ENCODE results near the gene SLC29A3. TPM values are rescaled to one million over a fixed set of nuclear protein-coding genes. Genes with fewer than 3 reads are reported as not detected.

The SLC29A3 gene
- total and polyA plus RNA-seq, 7 donors = 0.64 to 2.2 (median 0.81) TPM

DNA sequence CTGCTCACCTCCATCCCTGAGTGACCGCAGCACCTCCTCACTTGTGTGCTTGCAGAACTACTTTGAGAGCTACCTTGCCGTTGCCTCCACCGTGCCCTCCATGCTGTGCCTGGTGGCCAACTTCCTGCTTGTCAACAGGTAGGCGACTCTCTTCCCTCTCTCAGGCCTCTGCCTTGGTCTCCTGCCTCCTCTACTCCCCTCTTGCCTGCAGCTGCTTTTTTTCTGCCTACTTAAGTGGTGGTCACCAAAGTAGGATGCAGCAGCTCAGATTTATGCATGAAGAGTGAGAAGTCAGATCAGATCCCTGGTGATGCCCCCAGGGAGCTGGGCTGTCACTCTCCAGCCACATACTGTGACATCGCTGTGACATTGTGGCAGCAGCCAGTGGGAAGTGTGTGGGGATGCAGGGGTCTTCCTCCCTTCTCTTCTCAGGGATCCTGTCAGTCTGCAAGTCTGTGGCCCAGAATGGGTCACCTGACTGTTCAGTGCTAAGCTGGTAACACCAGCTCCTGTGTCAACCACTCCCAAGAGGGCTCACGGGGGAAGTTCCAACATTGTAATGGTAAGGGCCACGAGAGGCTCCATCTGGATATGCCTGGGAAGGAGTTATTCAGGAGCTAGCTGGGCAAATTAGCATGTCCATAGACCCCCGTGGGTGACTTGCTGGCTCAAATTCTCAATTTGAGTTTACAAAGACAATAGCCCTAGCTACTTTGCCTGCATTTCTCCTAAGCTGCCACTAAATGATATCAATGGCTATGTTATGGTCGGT is 25.3 kb downstream of the SLC29A3 start:
- H3K27me3 ChIP-seq (ENCODE audit: insufficient read depth in 3 of 3, low read length in 2 of 3) = no peaks in the 10 kb centered on the region
- no peaks in the 10 kb centered on the region for H3K36me3 ChIP-seq (ENCODE audit: insufficient read depth in 1 of 2, low read depth in 1 of 2)
- H3K4me3 ChIP-seq = no peak overlapping the region
- TF ChIP-seq, protein P1, sequence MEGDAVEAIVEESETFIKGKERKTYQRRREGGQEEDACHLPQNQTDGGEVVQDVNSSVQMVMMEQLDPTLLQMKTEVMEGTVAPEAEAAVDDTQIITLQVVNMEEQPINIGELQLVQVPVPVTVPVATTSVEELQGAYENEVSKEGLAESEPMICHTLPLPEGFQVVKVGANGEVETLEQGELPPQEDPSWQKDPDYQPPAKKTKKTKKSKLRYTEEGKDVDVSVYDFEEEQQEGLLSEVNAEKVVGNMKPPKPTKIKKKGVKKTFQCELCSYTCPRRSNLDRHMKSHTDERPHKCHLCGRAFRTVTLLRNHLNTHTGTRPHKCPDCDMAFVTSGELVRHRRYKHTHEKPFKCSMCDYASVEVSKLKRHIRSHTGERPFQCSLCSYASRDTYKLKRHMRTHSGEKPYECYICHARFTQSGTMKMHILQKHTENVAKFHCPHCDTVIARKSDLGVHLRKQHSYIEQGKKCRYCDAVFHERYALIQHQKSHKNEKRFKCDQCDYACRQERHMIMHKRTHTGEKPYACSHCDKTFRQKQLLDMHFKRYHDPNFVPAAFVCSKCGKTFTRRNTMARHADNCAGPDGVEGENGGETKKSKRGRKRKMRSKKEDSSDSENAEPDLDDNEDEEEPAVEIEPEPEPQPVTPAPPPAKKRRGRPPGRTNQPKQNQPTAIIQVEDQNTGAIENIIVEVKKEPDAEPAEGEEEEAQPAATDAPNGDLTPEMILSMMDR (IDR thresholded peaks at IDR 0.05) = no peak
- no peaks in the 10 kb centered on the region for H3K4me1 ChIP-seq
- ATAC-seq (no peak), DNase-seq (no peak)
- no peak overlapping the region for H3K27ac ChIP-seq
- intact Hi-C loops (cut with DNase I) = no loop called here
- no peaks in the 10 kb centered on the region for H3K9me3 ChIP-seq
- 85 to 92% (median 90%) methylated on average over 9 of the region's 9 CpGs for WGBS, 3 donors

GRCh38 chr10:71344993-71345480 is 26.0 kb downstream of the SLC29A3 start:
- intact Hi-C loops (cut with DNase I) = no loop called here
- no peaks in the 10 kb centered on the region for H3K4me1 ChIP-seq
- H3K27me3 ChIP-seq (ENCODE audit: insufficient read depth in 3 of 3, low read length in 2 of 3) = no peaks in the 10 kb centered on the region
- no peak overlapping the region for H3K4me3 ChIP-seq
- no peak for DNase-seq
- H3K36me3 ChIP-seq (ENCODE audit: insufficient read depth in 1 of 2, low read depth in 1 of 2) = no peaks in the 10 kb centered on the region
- no peaks in the 10 kb centered on the region for H3K9me3 ChIP-seq
- H3K27ac ChIP-seq = no peak overlapping the region
- TF ChIP-seq, protein P1 (IDR thresholded peaks at IDR 0.05) = no peak
- WGBS, 3 donors = 42 to 70% (median 53%) methylated on average over 3 of the region's 3 CpGs
- no peak for ATAC-seq

DNA sequence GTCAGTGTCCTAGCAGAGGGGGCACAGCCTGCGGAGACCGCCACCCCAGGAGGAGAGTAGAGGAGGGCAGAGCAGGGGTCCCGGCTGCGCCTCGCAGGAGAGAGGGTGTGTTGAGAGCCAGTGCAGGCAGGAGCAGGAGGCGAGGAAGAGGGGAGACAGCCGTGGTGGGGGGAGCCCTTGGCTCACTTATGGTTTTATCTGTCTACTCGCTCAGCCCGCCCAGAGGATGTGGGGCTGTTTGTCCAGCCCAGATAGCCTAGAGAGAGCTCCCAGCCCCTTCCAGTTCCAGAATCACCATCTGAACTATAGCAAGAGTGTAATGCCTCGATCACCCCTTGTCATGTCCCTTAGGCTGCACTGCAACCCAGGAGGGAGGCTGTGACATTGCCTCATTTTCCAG is 26.6 kb downstream of the SLC29A3 start:
- H3K9me3 ChIP-seq = no peaks in the 10 kb centered on the region
- no peak overlapping the region for H3K27ac ChIP-seq
- H3K27me3 ChIP-seq (ENCODE audit: insufficient read depth in 3 of 3, low read length in 2 of 3) = no peaks in the 10 kb centered on the region
- TF ChIP-seq, protein P1 (IDR thresholded peaks at IDR 0.05) = no peak
- ATAC-seq (no peak), DNase-seq (no peak)
- H3K36me3 ChIP-seq (ENCODE audit: insufficient read depth in 1 of 2, low read depth in 1 of 2) = no peaks in the 10 kb centered on the region
- WGBS, 3 donors = 77 to 87% (median 82%) methylated on average over 9 to 10 of the region's 10 CpGs
- intact Hi-C loops (cut with DNase I) = no loop called here
- no peak overlapping the region for H3K4me3 ChIP-seq
- no peaks in the 10 kb centered on the region for H3K4me1 ChIP-seq

DNA sequence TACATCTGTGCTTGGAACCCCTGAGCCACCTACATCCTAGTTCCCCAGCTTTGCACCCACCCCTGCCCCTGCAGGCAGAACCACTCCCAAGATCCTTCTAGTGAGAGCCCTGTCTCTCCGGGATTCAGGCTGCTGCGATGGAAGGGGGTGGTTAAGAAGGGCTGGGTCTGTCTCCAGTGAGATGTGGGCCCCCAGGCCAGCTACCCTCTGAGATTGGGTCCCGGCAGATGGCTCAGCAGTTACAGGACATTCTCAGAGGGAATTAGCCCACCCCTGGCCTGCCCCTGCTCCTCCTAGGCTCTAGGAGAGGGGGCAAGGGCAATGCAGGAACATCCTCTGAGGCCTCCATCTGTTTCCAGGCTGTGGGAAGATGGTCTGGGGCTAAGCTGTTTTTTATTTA is 27.7 kb downstream of the SLC29A3 start:
- H3K4me3 ChIP-seq = no peak overlapping the region
- H3K27ac ChIP-seq = no peak overlapping the region
- H3K4me1 ChIP-seq = peaks cover 6% of the 10 kb centered on the region
- DNase-seq (no peak), ATAC-seq (no peak)
- H3K36me3 ChIP-seq (ENCODE audit: insufficient read depth in 1 of 2, low read depth in 1 of 2) = no peaks in the 10 kb centered on the region
- H3K27me3 ChIP-seq (ENCODE audit: insufficient read depth in 3 of 3, low read length in 2 of 3) = no peaks in the 10 kb centered on the region
- intact Hi-C loops (cut with DNase I) = no loop called here
- H3K9me3 ChIP-seq = no peaks in the 10 kb centered on the region
- TF ChIP-seq, protein P1 (IDR thresholded peaks at IDR 0.05) = no peak
- WGBS, 3 donors = 54 to 73% (median 68%) methylated on average over 2 to 3 of the region's 3 CpGs

Data from psoas muscle (tissue), 8 donors.